Liver (tissue), 9 donors: ENCODE data around the gene PAXX. TPM values are rescaled to one million over a fixed set of nuclear protein-coding genes. Genes with fewer than 3 reads are reported as not detected.
"Not testable (repeated sequence)": the region's sequence is repeated elsewhere in the genome, so short reads cannot be mapped to it uniquely, and the experiment has no call there.

Source experiments
- DNase-seq: peaks from one replicate; pipeline ENCODE4 v3.0.0-alpha.2; 2017; ENCODE audit warnings: low spot score
- H3K27ac ChIP-seq, 2 donors: one replicate each; pipeline ENCODE4 v1.7.0; 2013; ENCODE audit warnings: inconsistent platforms in 2 of 2, low read length in 2 of 2, control low read depth in 1 of 2, low read depth in 1 of 2, mild to moderate bottlenecking in 1 of 2
- H3K27me3 ChIP-seq, 4 donors: one replicate each; pipeline versions ENCODE4 v1.6.1 to v1.7.0; 2013; ENCODE audit warnings: low read length in 3 of 4, inconsistent platforms in 1 of 4, mild to moderate bottlenecking in 1 of 4, moderate library complexity in 1 of 4; ENCODE audit not compliant: control insufficient read depth in 4 of 4, insufficient read depth in 4 of 4
- H3K36me3 ChIP-seq, 4 donors: one replicate each; pipeline versions ENCODE4 v1.6.1 to v1.7.0; 2013; ENCODE audit warnings: low read length in 3 of 4, mild to moderate bottlenecking in 3 of 4, low read depth in 1 of 4, moderate library complexity in 1 of 4; ENCODE audit not compliant: control insufficient read depth in 4 of 4, insufficient read depth in 3 of 4
- H3K4me1 ChIP-seq, 4 donors: one replicate each; pipeline versions ENCODE4 v1.6.1 to v1.7.0; 2013; ENCODE audit warnings: low read length in 3 of 4, mild to moderate bottlenecking in 3 of 4, moderate library complexity in 1 of 4; ENCODE audit not compliant: control insufficient read depth in 4 of 4, insufficient read depth in 4 of 4
- H3K4me3 ChIP-seq, 3 donors: one replicate each; pipeline versions ENCODE4 v1.6.1 to v1.7.0; 2013; ENCODE audit warnings: low read length in 3 of 3, control low read depth in 1 of 3, low read depth in 1 of 3, mild to moderate bottlenecking in 1 of 3
- H3K9ac ChIP-seq, 2 donors: one replicate each; pipeline ENCODE4 v1.7.0; 2013; ENCODE audit warnings: low read length in 2 of 2, mild to moderate bottlenecking in 2 of 2, moderate library complexity in 2 of 2, control low read depth in 1 of 2, low read depth in 1 of 2
- H3K9me3 ChIP-seq, 4 donors: one replicate each; pipeline versions ENCODE4 v1.6.1 to v1.7.0; 2013; ENCODE audit warnings: low read length in 3 of 4; ENCODE audit not compliant: control insufficient read depth in 4 of 4
- CTCF ChIP-seq: fragments of 150-350 bp; IDR thresholded peaks from 2 replicates; pipeline ENCODE4 v1.5.1; 2017; ENCODE audit warnings: improper control_type of control experiment, low read depth, low read length; ENCODE audit not compliant: missing input control
- FOXA1 ChIP-seq: IDR thresholded peaks from 2 replicates; pipeline ENCODE4 v1.6.1; 2016; ENCODE audit warnings: antibody characterized with exemption
- FOXA2 ChIP-seq: IDR thresholded peaks from 2 replicates; pipeline ENCODE4 v1.6.1; 2016; ENCODE audit warnings: antibody characterized with exemption
- GABPA ChIP-seq, 2 donors: IDR thresholded peaks in 1 of 2; conservative IDR thresholded peaks in 1 of 2; 2 replicates each; pipeline ENCODE4 v1.6.1; 2016; ENCODE audit warnings: antibody characterized with exemption in 2 of 2, mild to moderate bottlenecking in 1 of 2, moderate library complexity in 1 of 2
- HNF4A ChIP-seq, 2 donors: conservative IDR thresholded peaks; 2 replicates each; pipeline ENCODE4 v1.6.1; 2016; ENCODE audit warnings: antibody characterized with exemption in 2 of 2, mild to moderate bottlenecking in 2 of 2
- HNF4G ChIP-seq: IDR thresholded peaks from 2 replicates; pipeline ENCODE4 v1.6.1; 2016; ENCODE audit warnings: antibody characterized with exemption
- MAX ChIP-seq: IDR thresholded peaks from 2 replicates; pipeline ENCODE4 v1.6.1; 2016; ENCODE audit warnings: antibody characterized with exemption
- NR2F2 ChIP-seq: IDR thresholded peaks from 2 replicates; pipeline ENCODE4 v1.6.1; 2016; ENCODE audit warnings: antibody characterized with exemption
- RAD21 ChIP-seq, 2 donors: IDR thresholded peaks; 2 replicates each; pipeline ENCODE4 v1.6.1; 2016; ENCODE audit warnings: antibody characterized with exemption in 2 of 2, mild to moderate bottlenecking in 2 of 2
- REST ChIP-seq: IDR thresholded peaks from 2 replicates; pipeline ENCODE4 v1.6.1; 2016; ENCODE audit warnings: antibody characterized with exemption, mild to moderate bottlenecking
- SP1 ChIP-seq: IDR thresholded peaks from 2 replicates; pipeline ENCODE4 v1.6.1; 2018; ENCODE audit warnings: antibody characterized with exemption, mild to moderate bottlenecking
- YY1 ChIP-seq: IDR thresholded peaks from 2 replicates; pipeline ENCODE4 v1.6.1; 2016; ENCODE audit warnings: antibody characterized with exemption, mild to moderate bottlenecking
- ZBTB33 ChIP-seq: IDR thresholded peaks from 2 replicates; pipeline ENCODE4 v1.6.1; 2016; ENCODE audit warnings: antibody characterized with exemption
- WGBS: extraction: QIAGEN DNeasy Blood & Tissue Kit; methylation state at CpG from one replicate; pipeline ENCODE4 v1.1.7; 2013; 5-methylcytosine and 5-hydroxymethylcytosine counted together
- polyA plus RNA-seq, 2 donors: library from polyadenylated mRNA; stranded (reverse) in 1 of 2; unstranded in 1 of 2; fragments of 200-250 nt in 1 of 2; fragments of >200 nt in 1 of 2; fragmentation: Nextera tagmentation in 1 of 2; extraction: Ambion mirVana in 1 of 2; gene quantifications; one replicate each; pipeline versions ENCODE4 v1.2.1 to v1.2.3, GENCODE V29; 2013 to 2015
- total RNA-seq, 2 donors: library from RNA; depleted of rRNA; stranded (reverse); fragments of >200 nt; gene quantifications; one replicate each; pipeline ENCODE4 v1.2.3, GENCODE V29; 2014
- TF ChIP-seq, protein P1 (sequence below): IDR thresholded peaks from 2 replicates; pipeline ENCODE4 v1.6.1; 2016; ENCODE audit warnings: antibody characterized with exemption
- donor health status: healthy.
- donor health status: healthy.
- donor health status: healthy.
- donor health status: healthy.
- donor health status: healthy.

The PAXX gene
- total and polyA plus RNA-seq, 4 donors = 7.3 to 34.1 (median 19.2) TPM

DNA sequence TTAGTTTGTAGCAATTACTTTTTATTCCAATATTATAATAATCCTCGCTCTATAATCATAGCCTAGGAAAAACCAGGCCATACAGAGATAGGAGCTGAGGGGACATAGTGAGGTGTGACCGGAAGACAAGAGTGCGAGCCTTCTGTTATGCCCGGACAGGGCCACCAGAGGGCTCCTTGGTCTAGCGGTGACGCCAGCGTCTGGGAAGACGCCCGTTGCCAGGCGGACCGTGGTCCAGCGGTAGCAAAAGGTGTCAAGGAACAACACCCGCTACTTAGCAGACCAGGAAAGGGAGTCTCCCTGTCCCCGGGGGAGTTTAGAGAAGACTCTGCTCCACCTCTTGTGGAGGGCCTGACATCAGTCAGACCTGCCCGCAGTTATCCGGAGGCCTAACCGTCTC, 12.1 kb downstream of the PAXX start:
- not testable (repeated sequence) for H3K4me1 ChIP-seq, H3K27me3 ChIP-seq, H3K4me3 ChIP-seq, H3K27ac ChIP-seq, H3K36me3 ChIP-seq, DNase-seq, H3K9me3 ChIP-seq, H3K9ac ChIP-seq
- TF ChIP-seq CTCF = peak; percentile 20
- 42% methylated on average over 17 of the region's 17 CpGs for WGBS

- Histone ChIP-seq H3K9ac (no peak overlapping the region), H3K27me3 (no peaks in the 10 kb centered on the region), H3K4me3 (no peak overlapping the region), H3K9me3 (no peaks in the 10 kb centered on the region), H3K36me3 (peaks cover 0 to 10% (median 5%) of the 10 kb centered on the region in 4 donors), H3K27ac (no peak overlapping the region), H3K4me1 (peaks cover 0 to 4% (median under 1%) of the 10 kb centered on the region in 4 donors)
- 81% methylated on average over 24 of the region's 24 CpGs for WGBS
- DNase-seq = no peak
- no peak for TF ChIP-seq RAD21 (IDR thresholded peaks at IDR 0.05)
- TF ChIP-seq YY1 = no peak
- TF ChIP-seq FOXA2 = no peak
- TF ChIP-seq HNF4G = no peak
- no peak for TF ChIP-seq HNF4A (conservative IDR thresholded peaks at IDR 0.05)
Observed at GRCh38 chr9:137006116-137007003, 14.1 kb downstream of the PAXX start.

- Histone ChIP-seq H3K27ac (no peak overlapping the region), H3K4me3 (no peak overlapping the region), H3K4me1 (no peaks in the 10 kb centered on the region), H3K9ac (no peak overlapping the region), H3K27me3 (no peaks in the 10 kb centered on the region), H3K36me3 (peaks cover 0 to 15% (median 7%) of the 10 kb centered on the region in 4 donors), H3K9me3 (no peaks in the 10 kb centered on the region)
- TF ChIP-seq CTCF (no peak), NR2F2 (no peak), REST (no peak), GABPA (IDR thresholded peaks at IDR 0.05 in 1 of 2, conservative IDR thresholded peaks at IDR 0.05 in 1 of 2) (no peak), ZBTB33 (no peak), FOXA1 (no peak), FOXA2 (no peak), SP1 (no peak), HNF4G (no peak), MAX (no peak)
- TF ChIP-seq, protein P1, sequence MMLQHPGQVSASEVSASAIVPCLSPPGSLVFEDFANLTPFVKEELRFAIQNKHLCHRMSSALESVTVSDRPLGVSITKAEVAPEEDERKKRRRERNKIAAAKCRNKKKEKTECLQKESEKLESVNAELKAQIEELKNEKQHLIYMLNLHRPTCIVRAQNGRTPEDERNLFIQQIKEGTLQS = no peak
- DNase-seq = no peak
- WGBS = 78% methylated on average over 30 of the region's 30 CpGs
Observed at GRCh38 chr9:137007108-137007815, 15.0 kb downstream of the PAXX start.
